ENCODE measurements around the gene SSC5D. TPM values are rescaled to one million over a fixed set of nuclear protein-coding genes. Genes with fewer than 3 reads are reported as not detected.

Gene SSC5D
- total RNA-seq, 1 donor from 2014 or later: 1.1 TPM

DNA sequence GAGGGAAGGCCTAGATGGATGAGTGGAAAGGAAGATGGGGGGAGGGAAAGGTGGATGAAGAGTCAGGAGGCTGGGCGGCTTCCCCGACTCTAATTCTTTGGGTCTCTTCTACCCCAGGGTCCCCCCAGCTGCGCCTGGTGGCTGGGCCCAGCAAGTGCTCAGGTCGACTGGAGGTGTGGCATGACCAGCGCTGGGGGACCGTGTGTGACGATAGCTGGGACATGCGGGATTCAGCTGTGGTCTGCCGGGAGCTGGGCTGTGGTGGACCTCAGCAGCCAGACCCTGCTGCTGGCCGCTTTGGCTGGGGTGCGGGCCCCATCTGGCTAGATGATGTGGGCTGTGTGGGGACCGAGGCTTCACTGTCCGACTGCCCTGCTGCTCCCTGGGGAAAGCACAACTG lies 9.5 kb downstream of the SSC5D start:
- H3K9me3 Mint-ChIP-seq (ENCODE audit: low read depth): no peaks in the 10 kb centered on the region
- no peak overlapping the region for H3K27ac Mint-ChIP-seq
- no peaks in the 10 kb centered on the region for H3K4me1 Mint-ChIP-seq (ENCODE audit: low read depth)
- DNase-seq (ENCODE audit: low spot score, unreplicated experiment): no peak
- H3K4me3 Mint-ChIP-seq (ENCODE audit: low read depth): no peak overlapping the region
- TF ChIP-seq, protein P1, sequence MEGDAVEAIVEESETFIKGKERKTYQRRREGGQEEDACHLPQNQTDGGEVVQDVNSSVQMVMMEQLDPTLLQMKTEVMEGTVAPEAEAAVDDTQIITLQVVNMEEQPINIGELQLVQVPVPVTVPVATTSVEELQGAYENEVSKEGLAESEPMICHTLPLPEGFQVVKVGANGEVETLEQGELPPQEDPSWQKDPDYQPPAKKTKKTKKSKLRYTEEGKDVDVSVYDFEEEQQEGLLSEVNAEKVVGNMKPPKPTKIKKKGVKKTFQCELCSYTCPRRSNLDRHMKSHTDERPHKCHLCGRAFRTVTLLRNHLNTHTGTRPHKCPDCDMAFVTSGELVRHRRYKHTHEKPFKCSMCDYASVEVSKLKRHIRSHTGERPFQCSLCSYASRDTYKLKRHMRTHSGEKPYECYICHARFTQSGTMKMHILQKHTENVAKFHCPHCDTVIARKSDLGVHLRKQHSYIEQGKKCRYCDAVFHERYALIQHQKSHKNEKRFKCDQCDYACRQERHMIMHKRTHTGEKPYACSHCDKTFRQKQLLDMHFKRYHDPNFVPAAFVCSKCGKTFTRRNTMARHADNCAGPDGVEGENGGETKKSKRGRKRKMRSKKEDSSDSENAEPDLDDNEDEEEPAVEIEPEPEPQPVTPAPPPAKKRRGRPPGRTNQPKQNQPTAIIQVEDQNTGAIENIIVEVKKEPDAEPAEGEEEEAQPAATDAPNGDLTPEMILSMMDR (IDR thresholded peaks at IDR 0.05; ENCODE audit: unreplicated experiment): no peak
- peaks cover 21% of the 10 kb centered on the region for H3K27me3 Mint-ChIP-seq
- H3K36me3 Mint-ChIP-seq (ENCODE audit: insufficient read depth): no peaks in the 10 kb centered on the region

GRCh38 chr19:55498246-55498840 lies 10.1 kb downstream of the SSC5D start:
- H3K36me3 Mint-ChIP-seq (ENCODE audit: insufficient read depth): no peaks in the 10 kb centered on the region
- peaks cover 22% of the 10 kb centered on the region for H3K27me3 Mint-ChIP-seq

GRCh38 chr19:55500368-55500952 lies 12.2 kb downstream of the SSC5D start:
- Mint-ChIP-seq H3K4me3 (ENCODE audit: low read depth) (no peak overlapping the region), H3K27me3 (peaks cover 37% of the 10 kb centered on the region), H3K9me3 (ENCODE audit: low read depth) (peaks cover 3% of the 10 kb centered on the region), H3K4me1 (ENCODE audit: low read depth) (no peaks in the 10 kb centered on the region), H3K36me3 (ENCODE audit: insufficient read depth) (no peaks in the 10 kb centered on the region), H3K27ac (no peak overlapping the region)
- TF ChIP-seq, protein P1 (IDR thresholded peaks at IDR 0.05; ENCODE audit: unreplicated experiment): no peak
- DNase-seq (ENCODE audit: low spot score, unreplicated experiment): no peak

More at GRCh38 chr19:55498246-55498840, 10.1 kb downstream of the SSC5D start:
- Mint-ChIP-seq H3K9me3 (ENCODE audit: low read depth) (peaks cover 3% of the 10 kb centered on the region), H3K4me1 (ENCODE audit: low read depth) (no peaks in the 10 kb centered on the region), H3K4me3 (ENCODE audit: low read depth) (no peak overlapping the region), H3K27ac (no peak overlapping the region)
- TF ChIP-seq, protein P1 (IDR thresholded peaks at IDR 0.05; ENCODE audit: unreplicated experiment): no peak
- no peak for DNase-seq (ENCODE audit: low spot score, unreplicated experiment)

DNA sequence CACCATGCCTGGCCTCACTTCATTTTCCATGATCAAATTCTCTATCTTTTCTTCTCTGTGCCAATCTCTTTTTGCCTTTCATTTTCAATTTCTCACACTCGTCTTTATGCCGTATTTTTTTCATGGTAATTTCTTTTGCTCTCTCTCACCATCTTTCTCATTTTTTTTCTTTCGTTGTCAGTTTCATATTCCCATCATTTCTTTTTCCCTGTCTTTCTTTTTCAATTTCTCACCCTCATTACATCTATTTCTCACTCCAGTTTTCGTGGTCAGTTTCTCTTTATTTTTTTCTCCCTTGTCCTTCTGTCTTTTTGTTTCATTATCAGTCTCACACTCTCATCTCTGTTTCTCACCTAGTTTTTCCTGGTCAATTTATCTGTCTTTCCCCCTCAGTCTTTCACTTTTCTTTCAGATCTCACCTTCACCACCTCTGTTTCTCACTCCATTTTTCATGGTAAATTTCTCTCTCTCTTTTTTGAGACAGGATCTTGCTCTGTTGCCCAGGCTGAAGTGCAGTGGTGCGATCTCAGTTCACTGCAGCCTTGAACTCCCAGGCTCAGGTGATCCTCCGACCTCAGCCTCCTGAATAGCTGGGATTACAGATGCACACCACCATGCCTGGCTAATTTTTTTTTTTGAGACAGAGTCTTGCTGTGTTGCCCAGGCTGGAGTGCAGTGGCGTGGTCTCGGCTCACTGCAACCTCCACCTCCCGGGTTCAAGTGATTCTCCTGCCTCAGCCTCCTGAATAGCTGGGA lies 14.1 kb downstream of the SSC5D start:
- Mint-ChIP-seq H3K27ac (no peak overlapping the region), H3K4me3 (ENCODE audit: low read depth) (no peak overlapping the region), H3K4me1 (ENCODE audit: low read depth) (no peaks in the 10 kb centered on the region), H3K36me3 (ENCODE audit: insufficient read depth) (no peaks in the 10 kb centered on the region), H3K9me3 (ENCODE audit: low read depth) (peaks cover 3% of the 10 kb centered on the region), H3K27me3 (peaks cover 40% of the 10 kb centered on the region)
- no peak for DNase-seq (ENCODE audit: low spot score, unreplicated experiment)
- TF ChIP-seq, protein P1 (IDR thresholded peaks at IDR 0.05; ENCODE audit: unreplicated experiment): no peak

DNA sequence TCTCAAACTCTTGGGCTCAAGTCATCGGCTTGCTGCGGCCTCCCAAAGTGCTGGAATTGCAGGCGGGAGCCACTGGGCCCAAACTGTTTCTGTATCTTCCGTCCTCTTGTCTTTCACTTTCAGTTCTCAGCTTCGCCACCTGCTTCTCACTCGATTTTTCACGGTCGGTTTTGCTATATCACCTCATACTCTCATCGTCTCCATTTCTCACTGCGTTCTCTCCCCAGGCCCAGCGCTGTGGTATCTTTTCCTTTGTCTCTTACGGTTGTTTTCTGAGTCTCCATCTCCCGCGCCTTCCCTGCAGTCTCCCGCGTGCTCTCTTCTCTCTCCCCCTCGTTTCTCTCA lies 14.9 kb downstream of the SSC5D start:
- TF ChIP-seq, protein P1 (IDR thresholded peaks at IDR 0.05; ENCODE audit: unreplicated experiment): no peak
- DNase-seq (ENCODE audit: low spot score, unreplicated experiment): no peak
- Mint-ChIP-seq H3K4me1 (ENCODE audit: low read depth) (no peaks in the 10 kb centered on the region), H3K9me3 (ENCODE audit: low read depth) (peaks cover 3% of the 10 kb centered on the region), H3K27ac (no peak overlapping the region), H3K4me3 (ENCODE audit: low read depth) (no peak overlapping the region), H3K36me3 (ENCODE audit: insufficient read depth) (no peaks in the 10 kb centered on the region), H3K27me3 (peaks cover 45% of the 10 kb centered on the region)

All from progenitor cell of endocrine pancreas (in vitro differentiated cells).